H7 (cell line): ENCODE measurements around the gene OAS3. TPM values are rescaled to one million over a fixed set of nuclear protein-coding genes. Genes with fewer than 3 reads are reported as not detected.
"Not testable (repeated sequence)": the region's sequence is repeated elsewhere in the genome, so short reads cannot be mapped to it uniquely, and the experiment has no call there.

Experiments used
- DNase-seq: peaks from one replicate; pipeline ENCODE4 v3.0.0; 2012
- H3K27me3 ChIP-seq: 2 replicates; pipeline ENCODE4 v1.6.0; 2011; ENCODE audit warnings: mild to moderate bottlenecking, low read length; ENCODE audit not compliant: control insufficient read depth, insufficient read depth
- H3K36me3 ChIP-seq: replicated peaks from 2 replicates; pipeline ENCODE4 v1.5.1; 2011; ENCODE audit warnings: low read length; ENCODE audit not compliant: control insufficient read depth, insufficient read depth
- H3K4me3 ChIP-seq: 2 replicates; pipeline ENCODE4 v1.5.1; 2011; ENCODE audit warnings: low read depth, mild to moderate bottlenecking, control low read depth, low read length, moderate library complexity; ENCODE audit not compliant: insufficient read depth
- total RNA-seq: library from RNA; depleted of rRNA; stranded (reverse); fragments of >200 nt; shearing (Covaris generic); gene quantifications from 2 replicates; pipeline ENCODE4 v1.2.3, GENCODE V29; 2014

Gene OAS3
- total RNA-seq, 1 experiment from 2014 or later: 0.21 TPM

DNA sequence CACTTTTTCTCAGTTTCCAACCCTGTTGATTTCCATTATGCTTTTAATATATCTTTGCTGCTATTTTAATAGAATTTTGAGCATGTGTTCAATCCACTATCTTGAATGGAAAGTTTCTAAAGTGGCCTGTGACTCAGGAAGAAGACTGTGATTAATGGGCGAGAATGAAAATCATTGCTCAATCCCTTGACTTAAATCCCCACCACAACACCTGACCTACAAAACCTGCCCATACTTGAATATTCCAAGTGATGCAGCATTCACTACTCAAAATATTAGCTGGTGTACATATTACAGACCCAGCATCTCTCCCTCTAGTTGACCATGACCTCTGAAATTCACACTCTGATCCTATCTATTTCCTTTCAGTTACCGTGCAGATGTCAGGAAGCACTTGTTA, 1.3 kb upstream of the OAS3 start:
- DNase-seq: no peak
- Histone ChIP-seq H3K36me3 (no peaks in the 10 kb centered on the region), H3K4me3 (no peak overlapping the region), H3K27me3 (peaks cover 15% of the 10 kb centered on the region)

DNA sequence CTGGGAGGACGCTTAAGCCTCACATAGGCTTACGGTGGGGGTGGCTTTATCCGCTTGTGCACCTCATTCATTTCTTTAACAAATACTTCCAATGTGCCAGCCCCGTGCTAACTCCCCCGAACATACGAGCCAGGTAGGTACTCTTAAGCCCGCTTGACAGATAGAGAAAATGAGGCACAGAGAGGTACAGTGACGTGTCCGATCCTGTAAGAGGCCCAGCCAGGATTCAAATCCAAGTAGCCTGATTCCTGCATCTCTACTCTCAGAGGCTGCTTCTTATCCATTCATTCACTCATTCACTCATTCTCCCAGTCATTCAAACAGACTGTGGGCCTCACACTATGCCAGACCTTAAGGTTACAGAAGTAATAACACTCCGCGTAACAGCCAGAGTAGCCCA, 477 bp downstream of the OAS3 start:
- peaks cover 15% of the 10 kb centered on the region for H3K27me3 ChIP-seq
- no peak for DNase-seq
- H3K4me3 ChIP-seq: peak overlapping the region; percentile 46
- no peaks in the 10 kb centered on the region for H3K36me3 ChIP-seq

DNA sequence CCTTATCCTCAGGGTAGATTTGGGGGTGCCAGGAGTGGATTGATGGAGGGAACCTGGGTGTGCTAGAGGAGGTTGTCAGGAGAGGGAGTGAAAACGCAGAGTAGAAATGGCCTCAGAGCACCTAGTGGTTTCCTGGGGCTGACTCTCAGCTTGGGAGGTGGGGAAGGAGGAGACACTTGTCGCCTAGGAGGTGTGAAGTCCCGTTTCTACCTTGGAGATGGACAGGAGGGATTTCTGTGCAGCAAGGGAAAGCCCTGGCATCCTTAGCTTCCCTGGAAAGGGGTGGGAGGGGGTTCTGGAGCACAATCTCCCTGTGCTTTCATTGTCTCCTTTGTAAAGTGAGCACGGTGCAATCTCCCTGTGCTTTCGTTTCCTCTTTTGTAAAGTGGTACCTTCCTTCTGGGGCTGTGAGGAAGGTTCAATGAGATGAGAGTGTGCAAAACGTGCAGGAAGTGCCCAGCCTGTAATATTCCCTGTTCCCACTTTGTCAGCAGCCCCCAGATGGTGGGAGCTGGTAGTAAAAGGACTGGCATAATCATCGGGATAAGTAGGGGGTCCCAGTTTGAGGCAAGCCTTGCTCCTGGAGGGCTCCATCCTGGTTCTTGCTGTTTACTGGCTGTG, 1.6 kb downstream of the OAS3 start:
- Histone ChIP-seq H3K36me3 (no peaks in the 10 kb centered on the region), H3K27me3 (peaks cover 15% of the 10 kb centered on the region), H3K4me3 (no peak overlapping the region)
- no peak for DNase-seq

DNA sequence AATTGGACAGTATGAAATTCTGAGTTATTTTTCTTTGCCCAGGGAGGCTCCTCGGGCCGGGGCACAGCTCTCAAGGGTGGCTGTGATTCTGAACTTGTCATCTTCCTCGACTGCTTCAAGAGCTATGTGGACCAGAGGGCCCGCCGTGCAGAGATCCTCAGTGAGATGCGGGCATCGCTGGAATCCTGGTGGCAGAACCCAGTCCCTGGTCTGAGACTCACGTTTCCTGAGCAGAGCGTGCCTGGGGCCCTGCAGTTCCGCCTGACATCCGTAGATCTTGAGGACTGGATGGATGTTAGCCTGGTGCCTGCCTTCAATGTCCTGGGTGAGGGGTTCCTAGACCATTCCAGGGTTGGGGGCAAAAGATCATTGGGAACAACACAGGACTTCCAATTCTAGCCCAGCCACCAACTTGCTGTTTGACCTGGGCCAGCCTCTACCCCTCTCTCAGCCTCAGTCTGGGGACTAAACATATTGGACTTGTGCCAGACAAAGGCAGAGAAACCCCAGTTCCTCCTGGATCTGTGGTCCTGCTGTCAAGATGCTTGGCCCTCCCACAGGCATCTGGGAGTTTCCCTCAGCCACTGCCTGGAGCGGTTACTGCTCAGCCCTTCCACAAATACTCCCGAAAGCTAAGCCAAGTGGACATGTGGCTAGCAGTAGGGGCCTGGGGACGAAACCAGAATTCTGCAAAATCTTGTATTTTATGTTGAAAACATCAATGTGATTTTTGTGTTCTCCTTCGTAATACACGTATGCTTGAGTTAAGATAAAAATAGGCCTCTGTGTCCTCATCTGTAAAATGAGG, 3.5 kb downstream of the OAS3 start:
- H3K27me3 ChIP-seq: peaks cover 15% of the 10 kb centered on the region
- DNase-seq: no peak

DNA sequence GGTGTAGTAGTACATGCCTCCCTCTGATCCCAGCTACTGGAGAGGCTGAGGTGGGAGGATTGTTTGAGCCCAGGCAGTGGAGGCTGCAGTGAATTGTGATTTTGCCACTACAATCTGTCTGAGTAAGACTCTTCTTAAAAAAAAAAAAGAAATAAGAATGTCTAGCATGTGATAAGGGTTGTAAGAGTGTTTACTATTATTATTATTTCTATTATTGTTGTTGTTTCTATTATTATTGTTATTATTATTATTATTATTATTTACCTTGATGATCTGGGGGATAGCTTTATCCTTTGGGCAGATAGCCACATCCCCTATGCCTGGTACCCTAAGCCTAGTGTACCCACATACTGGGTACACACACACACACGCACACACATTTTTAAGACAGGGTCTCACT, 4.3 kb downstream of the OAS3 start:
- no peak overlapping the region for H3K4me3 ChIP-seq
- DNase-seq: no peak
- H3K27me3 ChIP-seq: peaks cover 15% of the 10 kb centered on the region
- H3K36me3 ChIP-seq: no peaks in the 10 kb centered on the region

More for the DNA sequence above, 3.5 kb downstream of the OAS3 start:
- Histone ChIP-seq H3K4me3 (no peak overlapping the region), H3K36me3 (no peaks in the 10 kb centered on the region)

DNA sequence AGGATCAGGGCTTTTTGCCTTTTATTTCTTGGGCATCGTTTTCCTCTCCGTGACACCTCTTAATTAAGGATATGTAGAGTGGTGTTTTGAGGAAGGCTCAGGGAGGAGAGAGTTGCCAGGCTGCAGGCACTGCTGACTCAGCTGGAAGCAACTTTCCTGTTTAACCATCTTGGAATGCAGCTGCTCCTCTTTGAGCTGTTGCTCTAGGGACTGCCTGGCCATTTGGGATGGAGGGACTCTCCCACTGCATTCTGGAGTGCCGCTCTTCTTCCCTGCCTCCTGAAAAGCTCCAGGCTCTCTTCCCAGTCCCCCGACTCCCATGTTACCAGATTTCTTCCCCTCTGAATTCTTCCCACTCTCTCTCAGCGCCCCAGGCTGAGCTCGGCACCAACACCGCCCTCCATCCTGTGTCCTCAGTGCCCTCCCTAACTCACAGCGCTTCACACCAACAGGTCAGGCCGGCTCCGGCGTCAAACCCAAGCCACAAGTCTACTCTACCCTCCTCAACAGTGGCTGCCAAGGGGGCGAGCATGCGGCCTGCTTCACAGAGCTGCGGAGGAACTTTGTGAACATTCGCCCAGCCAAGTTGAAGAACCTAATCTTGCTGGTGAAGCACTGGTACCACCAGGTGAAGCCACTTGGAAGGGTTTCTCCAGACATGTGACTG, 5.9 kb downstream of the OAS3 start:
- Histone ChIP-seq H3K36me3 (no peaks in the 10 kb centered on the region), H3K27me3 (peaks cover 4% of the 10 kb centered on the region; the same call in 1 of the 2 replicates), H3K4me3 (no peak overlapping the region)
- DNase-seq: peak; percentile 48

DNA sequence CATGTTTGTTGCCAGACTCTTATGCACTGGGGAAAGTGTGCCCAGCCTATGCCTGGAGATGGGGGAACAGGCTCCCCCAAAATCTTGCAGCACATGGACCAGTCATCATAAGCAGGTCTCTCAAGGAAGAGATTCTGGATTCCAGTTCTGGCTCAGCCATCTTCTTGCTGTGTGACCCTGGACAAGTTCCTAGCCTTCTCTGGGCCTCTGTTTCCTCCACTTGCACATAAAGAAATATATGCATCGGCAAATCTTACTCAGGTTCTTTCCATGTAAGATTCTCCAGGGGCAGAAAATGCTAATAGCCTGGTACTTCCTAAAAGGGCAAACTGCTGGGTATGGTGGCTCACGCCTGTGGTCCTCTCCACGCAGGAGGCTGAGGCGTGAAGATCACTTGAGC, 7.2 kb downstream of the OAS3 start:
- no peaks in the 10 kb centered on the region for H3K36me3 ChIP-seq
- H3K27me3 ChIP-seq: no peaks in the 10 kb centered on the region
- H3K4me3 ChIP-seq: no peak overlapping the region
- DNase-seq: no peak

DNA sequence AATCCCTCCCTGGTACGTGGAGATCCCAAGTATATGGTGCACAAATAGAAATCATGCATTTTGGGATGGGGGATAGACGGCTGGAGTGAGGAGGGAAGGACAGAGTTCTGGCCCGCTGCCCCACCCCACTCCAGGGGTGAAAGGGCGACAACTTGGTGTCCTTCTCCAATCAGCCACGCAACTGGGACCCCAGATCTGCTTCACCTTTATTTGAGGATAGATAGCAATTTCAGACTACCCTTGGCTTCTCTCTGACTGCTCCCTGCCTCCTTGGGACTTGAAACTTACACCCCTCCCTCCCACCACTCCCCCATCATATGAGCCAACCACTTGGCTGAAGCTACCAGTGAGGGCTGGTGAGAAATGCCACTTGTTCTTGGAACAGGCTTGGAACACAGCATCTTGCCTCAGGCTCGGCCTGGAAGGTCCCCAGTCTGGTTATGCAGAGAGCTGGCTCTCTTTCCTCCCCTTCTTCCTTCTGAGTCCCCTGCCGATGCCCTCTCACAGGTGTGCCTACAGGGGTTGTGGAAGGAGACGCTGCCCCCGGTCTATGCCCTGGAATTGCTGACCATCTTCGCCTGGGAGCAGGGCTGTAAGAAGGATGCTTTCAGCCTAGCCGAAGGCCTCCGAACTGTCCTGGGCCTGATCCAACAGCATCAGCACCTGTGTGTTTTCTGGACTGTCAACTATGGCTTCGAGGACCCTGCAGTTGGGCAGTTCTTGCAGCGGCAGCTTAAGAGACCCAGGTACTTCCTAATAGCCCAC, 8.1 kb downstream of the OAS3 start:
- DNase-seq: no peak
- H3K4me3 ChIP-seq: no peak overlapping the region
- no peaks in the 10 kb centered on the region for H3K27me3 ChIP-seq
- H3K36me3 ChIP-seq: no peaks in the 10 kb centered on the region

DNA sequence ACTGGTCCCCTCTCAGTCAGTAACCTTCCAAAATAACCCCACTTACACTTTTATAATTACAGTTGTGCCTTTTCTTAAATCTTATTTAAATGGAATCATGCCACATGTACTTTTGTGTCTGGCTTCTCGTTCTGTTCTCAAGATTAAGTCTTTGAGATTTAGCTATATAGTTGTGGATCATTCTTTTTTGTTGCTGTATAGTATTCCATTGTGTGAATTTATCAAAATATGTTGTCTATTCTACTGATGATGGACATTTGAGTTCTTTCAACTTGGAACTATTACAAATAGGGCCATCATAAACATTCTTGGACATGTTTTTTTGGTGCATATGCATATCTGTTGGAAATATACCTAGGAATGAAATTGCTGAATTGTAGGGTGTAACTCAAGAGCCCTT, 9.0 kb downstream of the OAS3 start:
- Histone ChIP-seq H3K27me3 (no peaks in the 10 kb centered on the region), H3K36me3 (no peaks in the 10 kb centered on the region), H3K4me3 (no peak overlapping the region)
- DNase-seq: no peak

DNA sequence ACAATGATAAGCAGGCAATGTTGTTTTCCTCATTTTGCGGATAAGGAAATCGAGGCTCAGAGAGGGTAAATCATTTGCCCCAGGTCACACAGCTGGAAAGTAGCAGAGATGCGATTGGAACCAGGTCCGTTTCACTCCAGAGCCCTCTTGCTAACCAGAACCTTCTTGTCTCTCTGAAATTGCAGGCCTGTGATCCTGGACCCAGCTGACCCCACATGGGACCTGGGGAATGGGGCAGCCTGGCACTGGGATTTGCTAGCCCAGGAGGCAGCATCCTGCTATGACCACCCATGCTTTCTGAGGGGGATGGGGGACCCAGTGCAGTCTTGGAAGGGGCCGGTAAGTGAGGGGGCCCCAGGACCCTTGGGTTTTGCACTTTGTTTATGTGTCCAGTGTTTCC, 9.5 kb downstream of the OAS3 start:
- Histone ChIP-seq H3K27me3 (no peaks in the 10 kb centered on the region), H3K36me3 (no peaks in the 10 kb centered on the region), H3K4me3 (no peak overlapping the region)
- DNase-seq: no peak

DNA sequence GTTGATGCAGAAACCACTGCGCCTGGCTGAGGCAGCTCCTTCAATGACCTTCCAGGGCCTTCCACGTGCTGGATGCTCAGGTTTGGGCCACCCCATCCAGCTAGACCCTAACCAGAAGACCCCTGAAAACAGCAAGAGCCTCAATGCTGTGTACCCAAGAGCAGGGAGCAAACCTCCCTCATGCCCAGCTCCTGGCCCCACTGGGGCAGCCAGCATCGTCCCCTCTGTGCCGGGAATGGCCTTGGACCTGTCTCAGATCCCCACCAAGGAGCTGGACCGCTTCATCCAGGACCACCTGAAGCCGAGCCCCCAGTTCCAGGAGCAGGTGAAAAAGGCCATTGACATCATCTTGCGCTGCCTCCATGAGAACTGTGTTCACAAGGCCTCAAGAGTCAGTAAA, 10.5 kb downstream of the OAS3 start:
- Histone ChIP-seq H3K4me3 (no peak overlapping the region), H3K27me3 (no peaks in the 10 kb centered on the region), H3K36me3 (no peaks in the 10 kb centered on the region)
- no peak for DNase-seq

DNA sequence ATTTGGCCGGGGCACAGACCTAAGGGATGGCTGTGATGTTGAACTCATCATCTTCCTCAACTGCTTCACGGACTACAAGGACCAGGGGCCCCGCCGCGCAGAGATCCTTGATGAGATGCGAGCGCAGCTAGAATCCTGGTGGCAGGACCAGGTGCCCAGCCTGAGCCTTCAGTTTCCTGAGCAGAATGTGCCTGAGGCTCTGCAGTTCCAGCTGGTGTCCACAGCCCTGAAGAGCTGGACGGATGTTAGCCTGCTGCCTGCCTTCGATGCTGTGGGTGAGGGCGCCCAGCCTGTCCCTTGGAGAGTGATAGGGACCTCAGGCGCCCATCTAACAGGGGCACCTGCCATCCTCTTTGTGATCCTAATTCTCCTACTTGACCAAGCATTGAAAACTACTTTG, 12.4 kb downstream of the OAS3 start:
- DNase-seq: no peak
- H3K27me3 ChIP-seq: no peaks in the 10 kb centered on the region
- no peak overlapping the region for H3K4me3 ChIP-seq
- H3K36me3 ChIP-seq: no peaks in the 10 kb centered on the region

DNA sequence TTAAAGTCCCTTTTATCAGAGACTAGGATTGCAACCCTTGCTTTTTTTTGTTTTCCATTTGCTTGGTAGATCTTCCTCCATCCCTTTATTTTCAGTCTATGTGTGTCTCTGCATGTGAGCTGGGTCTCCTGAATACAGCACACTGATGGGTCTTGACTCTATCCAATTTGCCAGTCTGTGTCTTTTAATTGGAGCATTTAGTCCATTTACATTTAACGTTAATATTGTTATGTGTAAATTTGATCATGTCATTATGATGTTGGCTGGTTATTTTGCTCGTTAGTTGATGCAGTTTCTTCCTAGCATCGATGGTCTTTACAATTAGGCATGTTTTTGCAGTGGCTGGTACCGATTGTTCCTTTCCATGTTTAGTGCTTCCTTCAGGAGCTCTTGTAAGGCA, 18.9 kb downstream of the OAS3 start:
- not testable (repeated sequence) for DNase-seq, H3K36me3 ChIP-seq, H3K27me3 ChIP-seq, H3K4me3 ChIP-seq

DNA sequence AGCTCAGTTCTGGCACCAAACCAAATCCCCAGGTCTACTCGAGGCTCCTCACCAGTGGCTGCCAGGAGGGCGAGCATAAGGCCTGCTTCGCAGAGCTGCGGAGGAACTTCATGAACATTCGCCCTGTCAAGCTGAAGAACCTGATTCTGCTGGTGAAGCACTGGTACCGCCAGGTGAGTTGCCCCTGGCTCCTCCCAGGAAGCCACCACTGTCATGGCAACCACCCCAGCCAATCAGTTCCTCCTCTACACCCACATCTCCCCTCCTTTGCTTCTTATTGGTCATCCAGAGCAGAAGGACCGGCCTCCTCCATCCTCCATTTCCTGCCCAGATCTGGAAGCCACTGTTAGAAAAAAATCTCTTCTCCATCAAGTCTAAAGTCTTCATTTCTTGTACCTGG, 22.8 kb downstream of the OAS3 start:
- no peaks in the 10 kb centered on the region for H3K27me3 ChIP-seq
- H3K4me3 ChIP-seq: no peak overlapping the region
- peak; percentile 52 for DNase-seq
- H3K36me3 ChIP-seq: no peaks in the 10 kb centered on the region
